GM10847 (cell line): Measurements from ENCODE around the gene C6orf132.

Experiments used
- POLR2A ChIP-seq: IDR thresholded peaks from 2 replicates; pipeline ENCODE4 v1.6.1; 2011; ENCODE audit not compliant: insufficient read length; ENCODE audit errors: extremely low read depth

C6orf132 gene

GRCh38 chr6:42090819-42091717 is 51.4 kb downstream of the C6orf132 start:
- no peak for TF ChIP-seq POLR2A

GRCh38 chr6:42088101-42088591 is 54.3 kb downstream of the C6orf132 start:
- TF ChIP-seq POLR2A, result no peak

GRCh38 chr6:42086046-42087035 is 56.1 kb downstream of the C6orf132 start:
- TF ChIP-seq POLR2A, result no peak

GRCh38 chr6:42084889-42085288 is 57.5 kb downstream of the C6orf132 start:
- no peak for TF ChIP-seq POLR2A

- TF ChIP-seq POLR2A, result no peak
These were observed 58.9 kb downstream of the C6orf132 start for GRCh38 chr6:42083530-42083929.

- no peak for TF ChIP-seq POLR2A
These were observed 62.4 kb downstream of the C6orf132 start for GRCh38 chr6:42079941-42080464.

GRCh38 chr6:42078386-42078785 is 64.0 kb downstream of the C6orf132 start:
- no peak for TF ChIP-seq POLR2A

GRCh38 chr6:42075159-42075838 is 67.1 kb downstream of the C6orf132 start:
- no peak for TF ChIP-seq POLR2A

GRCh38 chr6:42073287-42073686 is 69.1 kb downstream of the C6orf132 start:
- TF ChIP-seq POLR2A, result no peak

- TF ChIP-seq POLR2A, result no peak
These were observed 70.4 kb downstream of the C6orf132 start for GRCh38 chr6:42071881-42072583.

- TF ChIP-seq POLR2A, result no peak
These were observed 73.4 kb downstream of the C6orf132 start for GRCh38 chr6:42068872-42069522.

- no peak for TF ChIP-seq POLR2A
These were observed 74.2 kb downstream of the C6orf132 start for GRCh38 chr6:42068173-42068572.

GRCh38 chr6:42066156-42066675 is 76.2 kb downstream of the C6orf132 start:
- no peak for TF ChIP-seq POLR2A
